ENCODE measurements around the gene VASH1. TPM values are rescaled to one million over a fixed set of nuclear protein-coding genes. Genes with fewer than 3 reads are reported as not detected.

VASH1 gene
- total and polyA plus RNA-seq, 2 of the 13 experiments (the other 11 are each of a cell fraction or from before 2014, with no cell fraction given): 0.11 to 0.24 TPM

- no peak overlapping the region for H3K4me2 ChIP-seq (ENCODE audit: low read depth, low read length)
- FAIRE-seq: no peak
- POLR2A ChIA-PET: no interaction called here
These were observed 20.2 kb upstream of the VASH1 start for GRCh38 chr14:76741074-76741473.

More at GRCh38 chr14:76741074-76741473, 20.2 kb upstream of the VASH1 start:
- ATAC-seq (no peak), DNase-seq (ENCODE audit: low spot score) (no peak)
- intact Hi-C loops (cut with micrococcal nuclease; ENCODE audit: unreplicated experiment): no loop called here
- Histone ChIP-seq H3K27me3 (ENCODE audit: control insufficient read depth in 1 of 2, insufficient read depth in 2 of 2, low read length in 2 of 2) (no peaks in the 10 kb centered on the region; a peak in 1 of 5 replicates), H4K20me1 (ENCODE audit: insufficient read depth, low read length) (no peaks in the 10 kb centered on the region), H3K4me3 (replicated peaks in 1 of 3; ENCODE audit: insufficient read depth in 1 of 3, low read depth in 2 of 3, low read length in 3 of 3) (no peak overlapping the region), H3K4me1 (ENCODE audit: insufficient read depth, low read length) (no peaks in the 10 kb centered on the region), H3K9me3 (ENCODE audit: low read length) (no peaks in the 10 kb centered on the region), H3K27ac (ENCODE audit: extremely low read length, insufficient read depth, low read length) (no peak overlapping the region), H3K79me2 (ENCODE audit: insufficient read depth, low read length) (no peaks in the 10 kb centered on the region), H3K36me3 (replicated peaks in 1 of 2; ENCODE audit: control insufficient read depth in 1 of 2, insufficient read depth in 2 of 2, low read length in 2 of 2) (no peaks in the 10 kb centered on the region), H3K9ac (ENCODE audit: insufficient read depth, low read depth, low read length) (no peak overlapping the region), H2AFZ (ENCODE audit: low read length) (no peak overlapping the region)
- BruUV-seq (replicated peaks): no TSS peak
- in situ Hi-C loops (cut with HindIII; ENCODE audit: extremely low pct_ligation_motif_present, low pct_unique_long_range_greater_than_20kb): no loop called here
- 0% methylated on average over 1 of the region's 1 CpG for WGBS (ENCODE audit: low lambda C conversion rate)
- CTCF ChIA-PET (ENCODE audit: low intra/inter-chr PET ratio, low total read pairs): no interaction called here
- TF ChIP-seq CHCHD3 (CRISPR knock-in tag; IDR thresholded peaks at IDR 0.05) (no peak), ZFP37 (CRISPR knock-in tag; IDR thresholded peaks at IDR 0.05; ENCODE audit: borderline replicate concordance) (no peak), CREBL2 (CRISPR knock-in tag; IDR thresholded peaks at IDR 0.05; ENCODE audit: borderline replicate concordance) (no peak), ZNF512B (CRISPR knock-in tag; IDR thresholded peaks at IDR 0.05; ENCODE audit: borderline replicate concordance) (no peak), ZNF264 (CRISPR knock-in tag; IDR thresholded peaks at IDR 0.05) (no peak), HNRNPL (IDR thresholded peaks at IDR 0.05; ENCODE audit: low read depth, low read length) (no peak), ZNF121 (CRISPR knock-in tag; IDR thresholded peaks at IDR 0.05) (no peak), SALL1 (CRISPR knock-in tag; IDR thresholded peaks at IDR 0.05) (no peak), ZNF883 (CRISPR knock-in tag; IDR thresholded peaks at IDR 0.05; ENCODE audit: not compliant biosample characterization) (no peak), GABPA (IDR thresholded peaks at IDR 0.05; ENCODE audit: low read depth, low read length) (no peak), GABPA (CRISPR knock-in tag; IDR thresholded peaks at IDR 0.05; ENCODE audit: low read depth) (no peak), POLR2AphosphoS2 (IDR thresholded peaks at IDR 0.05; ENCODE audit: low read depth, low read length) (no peak), CEBPZ (IDR thresholded peaks at IDR 0.05; ENCODE audit: low read length) (no peak), FOXK1 (CRISPR knock-in tag; IDR thresholded peaks at IDR 0.05; ENCODE audit: borderline replicate concordance, low read depth) (no peak), ZNF768 (CRISPR knock-in tag; IDR thresholded peaks at IDR 0.05) (no peak), ZNF614 (CRISPR knock-in tag; IDR thresholded peaks at IDR 0.05; ENCODE audit: borderline replicate concordance) (no peak), BRF2 (CRISPR knock-in tag; IDR thresholded peaks at IDR 0.05) (no peak), ZNF260 (CRISPR knock-in tag; IDR thresholded peaks at IDR 0.05; ENCODE audit: borderline replicate concordance, low read depth) (no peak)
